ENCODE measurements around the gene KRT23. TPM values are rescaled to one million over a fixed set of nuclear protein-coding genes. Genes with fewer than 3 reads are reported as not detected.

The KRT23 gene
- total and polyA plus RNA-seq, 2 of the 13 experiments (the other 11 are each of a cell fraction or from before 2014, with no cell fraction given): 24.7 to 51.1 TPM

DNA sequence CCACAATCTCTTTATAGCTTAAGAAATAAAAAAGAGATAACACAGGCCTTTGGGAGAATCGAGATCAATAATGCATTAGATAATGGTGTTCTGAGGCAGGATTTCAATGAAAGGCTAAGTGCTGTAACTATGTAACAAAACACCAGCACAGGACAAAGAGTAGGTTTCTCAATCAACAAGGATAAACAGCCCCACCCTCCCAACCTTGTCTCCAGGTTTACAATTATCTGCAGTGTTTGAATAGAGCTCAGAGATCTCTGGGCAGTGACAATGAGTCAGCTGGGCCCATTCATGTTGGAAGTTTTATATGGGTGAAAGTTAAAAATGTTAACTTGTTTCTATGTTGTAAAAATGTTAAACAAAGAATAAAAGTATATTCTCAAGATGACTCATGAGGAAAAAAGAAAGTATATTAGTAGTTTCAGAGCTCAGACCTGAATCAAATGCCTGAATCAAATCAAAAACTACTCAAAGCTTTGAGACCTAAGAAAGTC lies 35.4 kb downstream of the KRT23 start (continued):
- TF ChIP-seq, protein P1, sequence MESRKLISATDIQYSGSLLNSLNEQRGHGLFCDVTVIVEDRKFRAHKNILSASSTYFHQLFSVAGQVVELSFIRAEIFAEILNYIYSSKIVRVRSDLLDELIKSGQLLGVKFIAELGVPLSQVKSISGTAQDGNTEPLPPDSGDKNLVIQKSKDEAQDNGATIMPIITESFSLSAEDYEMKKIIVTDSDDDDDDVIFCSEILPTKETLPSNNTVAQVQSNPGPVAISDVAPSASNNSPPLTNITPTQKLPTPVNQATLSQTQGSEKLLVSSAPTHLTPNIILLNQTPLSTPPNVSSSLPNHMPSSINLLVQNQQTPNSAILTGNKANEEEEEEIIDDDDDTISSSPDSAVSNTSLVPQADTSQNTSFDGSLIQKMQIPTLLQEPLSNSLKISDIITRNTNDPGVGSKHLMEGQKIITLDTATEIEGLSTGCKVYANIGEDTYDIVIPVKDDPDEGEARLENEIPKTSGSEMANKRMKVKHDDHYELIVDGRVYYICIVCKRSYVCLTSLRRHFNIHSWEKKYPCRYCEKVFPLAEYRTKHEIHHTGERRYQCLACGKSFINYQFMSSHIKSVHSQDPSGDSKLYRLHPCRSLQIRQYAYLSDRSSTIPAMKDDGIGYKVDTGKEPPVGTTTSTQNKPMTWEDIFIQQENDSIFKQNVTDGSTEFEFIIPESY (CRISPR knock-in tag; IDR thresholded peaks at IDR 0.05): 0 out of 2 replicates have a peak, but pooled peaks have one; percentile 4
- TF ChIP-seq ZNF414 (CRISPR knock-in tag; IDR thresholded peaks at IDR 0.05): peak; percentile 62; the same call in 1 of the 2 replicates
- TF ChIP-seq JUND (CRISPR knock-in tag; IDR thresholded peaks at IDR 0.05): peak; percentile 61; the same call in 1 of the 2 replicates
- no peak for TF ChIP-seq POLR2G (IDR thresholded peaks at IDR 0.05; ENCODE audit: low read depth, low read length)
- TF ChIP-seq POGZ (CRISPR knock-in tag; IDR thresholded peaks at IDR 0.05): 0 out of 2 replicates have a peak, but pooled peaks have one; percentile 45
- TF ChIP-seq ATF4 (CRISPR knock-in tag; IDR thresholded peaks at IDR 0.05): peak in 1 of 2 experiments; percentile 74; a peak in 2 of 4 replicates
- peak; percentile 89; the same call in 1 of the 2 replicates for TF ChIP-seq JUN (CRISPR knock-in tag; IDR thresholded peaks at IDR 0.05)
- TF ChIP-seq ZNF484 (CRISPR knock-in tag; IDR thresholded peaks at IDR 0.05; ENCODE audit: borderline replicate concordance, low read depth): no peak
- TF ChIP-seq ZKSCAN1 (IDR thresholded peaks at IDR 0.05; ENCODE audit: low read length): no peak
- TF ChIP-seq TGIF2 (CRISPR knock-in tag; IDR thresholded peaks at IDR 0.05): 0 out of 2 replicates have a peak, but pooled peaks have one; percentile 44
- TF ChIP-seq ZNF24 (IDR thresholded peaks at IDR 0.05): peak; percentile 73; the same call in 1 of the 2 replicates
- no peak for TF ChIP-seq CREB3 (CRISPR knock-in tag; IDR thresholded peaks at IDR 0.05)
- TF ChIP-seq RBM22 (optimal IDR thresholded peaks at IDR 0.05; ENCODE audit: low read length): no peak
- TF ChIP-seq ATM (IDR thresholded peaks at IDR 0.05; ENCODE audit: borderline replicate concordance): peak; percentile 53; the same call in 1 of the 2 replicates
- TF ChIP-seq CBX1 (IDR thresholded peaks at IDR 0.05; ENCODE audit: low read depth): no peak
- TF ChIP-seq, protein P2, sequence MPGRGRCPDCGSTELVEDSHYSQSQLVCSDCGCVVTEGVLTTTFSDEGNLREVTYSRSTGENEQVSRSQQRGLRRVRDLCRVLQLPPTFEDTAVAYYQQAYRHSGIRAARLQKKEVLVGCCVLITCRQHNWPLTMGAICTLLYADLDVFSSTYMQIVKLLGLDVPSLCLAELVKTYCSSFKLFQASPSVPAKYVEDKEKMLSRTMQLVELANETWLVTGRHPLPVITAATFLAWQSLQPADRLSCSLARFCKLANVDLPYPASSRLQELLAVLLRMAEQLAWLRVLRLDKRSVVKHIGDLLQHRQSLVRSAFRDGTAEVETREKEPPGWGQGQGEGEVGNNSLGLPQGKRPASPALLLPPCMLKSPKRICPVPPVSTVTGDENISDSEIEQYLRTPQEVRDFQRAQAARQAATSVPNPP (CRISPR knock-in tag; IDR thresholded peaks at IDR 0.05): no peak
- TF ChIP-seq HMG20B (CRISPR knock-in tag; conservative IDR thresholded peaks at IDR 0.05): peak; percentile 70
- TF ChIP-seq FOXM1 (CRISPR knock-in tag; IDR thresholded peaks at IDR 0.05): no peak
- peak; percentile 99 for TF ChIP-seq RXRB (CRISPR knock-in tag; IDR thresholded peaks at IDR 0.05; ENCODE audit: borderline replicate concordance)
- peak; percentile 38; the same call in 1 of the 2 replicates for TF ChIP-seq CREB1 (IDR thresholded peaks at IDR 0.05)
- TF ChIP-seq CREB1 (CRISPR knock-in tag; IDR thresholded peaks at IDR 0.05): peak; percentile 80
- peak; percentile 90 for TF ChIP-seq BCL6 (CRISPR knock-in tag; IDR thresholded peaks at IDR 0.05)
- 0 out of 2 replicates have a peak, but pooled peaks have one; percentile 7 for TF ChIP-seq STAG1 (CRISPR knock-in tag; IDR thresholded peaks at IDR 0.05)
- TF ChIP-seq SSRP1 (CRISPR knock-in tag; IDR thresholded peaks at IDR 0.05): peak; percentile 79; the same call in 1 of the 2 replicates
- TF ChIP-seq, protein P3, sequence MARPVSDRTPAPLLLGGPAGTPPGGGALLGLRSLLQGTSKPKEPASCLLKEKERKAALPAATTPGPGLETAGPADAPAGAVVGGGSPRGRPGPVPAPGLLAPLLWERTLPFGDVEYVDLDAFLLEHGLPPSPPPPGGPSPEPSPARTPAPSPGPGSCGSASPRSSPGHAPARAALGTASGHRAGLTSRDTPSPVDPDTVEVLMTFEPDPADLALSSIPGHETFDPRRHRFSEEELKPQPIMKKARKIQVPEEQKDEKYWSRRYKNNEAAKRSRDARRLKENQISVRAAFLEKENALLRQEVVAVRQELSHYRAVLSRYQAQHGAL (CRISPR knock-in tag; IDR thresholded peaks at IDR 0.05; ENCODE audit: not compliant biosample characterization): no peak
- TF ChIP-seq TOPORS (CRISPR knock-in tag; IDR thresholded peaks at IDR 0.05): 0 out of 2 replicates have a peak, but pooled peaks have one; percentile 59
